Myometrial cell (primary cell): ENCODE data around the gene NUP50. TPM values are rescaled to one million over a fixed set of nuclear protein-coding genes. Genes with fewer than 3 reads are reported as not detected.

ENCODE experiments used
- total RNA-seq: library from RNA; depleted of rRNA; stranded (reverse); fragments of >200 nt; gene quantifications from 2 replicates; pipeline ENCODE4 v1.2.3, GENCODE V29; 2015

The NUP50 gene, protein sequence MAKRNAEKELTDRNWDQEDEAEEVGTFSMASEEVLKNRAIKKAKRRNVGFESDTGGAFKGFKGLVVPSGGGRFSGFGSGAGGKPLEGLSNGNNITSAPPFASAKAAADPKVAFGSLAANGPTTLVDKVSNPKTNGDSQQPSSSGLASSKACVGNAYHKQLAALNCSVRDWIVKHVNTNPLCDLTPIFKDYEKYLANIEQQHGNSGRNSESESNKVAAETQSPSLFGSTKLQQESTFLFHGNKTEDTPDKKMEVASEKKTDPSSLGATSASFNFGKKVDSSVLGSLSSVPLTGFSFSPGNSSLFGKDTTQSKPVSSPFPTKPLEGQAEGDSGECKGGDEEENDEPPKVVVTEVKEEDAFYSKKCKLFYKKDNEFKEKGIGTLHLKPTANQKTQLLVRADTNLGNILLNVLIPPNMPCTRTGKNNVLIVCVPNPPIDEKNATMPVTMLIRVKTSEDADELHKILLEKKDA
- 25.4 and 94.8 TPM in 2 replicates for total RNA-seq

DNA sequence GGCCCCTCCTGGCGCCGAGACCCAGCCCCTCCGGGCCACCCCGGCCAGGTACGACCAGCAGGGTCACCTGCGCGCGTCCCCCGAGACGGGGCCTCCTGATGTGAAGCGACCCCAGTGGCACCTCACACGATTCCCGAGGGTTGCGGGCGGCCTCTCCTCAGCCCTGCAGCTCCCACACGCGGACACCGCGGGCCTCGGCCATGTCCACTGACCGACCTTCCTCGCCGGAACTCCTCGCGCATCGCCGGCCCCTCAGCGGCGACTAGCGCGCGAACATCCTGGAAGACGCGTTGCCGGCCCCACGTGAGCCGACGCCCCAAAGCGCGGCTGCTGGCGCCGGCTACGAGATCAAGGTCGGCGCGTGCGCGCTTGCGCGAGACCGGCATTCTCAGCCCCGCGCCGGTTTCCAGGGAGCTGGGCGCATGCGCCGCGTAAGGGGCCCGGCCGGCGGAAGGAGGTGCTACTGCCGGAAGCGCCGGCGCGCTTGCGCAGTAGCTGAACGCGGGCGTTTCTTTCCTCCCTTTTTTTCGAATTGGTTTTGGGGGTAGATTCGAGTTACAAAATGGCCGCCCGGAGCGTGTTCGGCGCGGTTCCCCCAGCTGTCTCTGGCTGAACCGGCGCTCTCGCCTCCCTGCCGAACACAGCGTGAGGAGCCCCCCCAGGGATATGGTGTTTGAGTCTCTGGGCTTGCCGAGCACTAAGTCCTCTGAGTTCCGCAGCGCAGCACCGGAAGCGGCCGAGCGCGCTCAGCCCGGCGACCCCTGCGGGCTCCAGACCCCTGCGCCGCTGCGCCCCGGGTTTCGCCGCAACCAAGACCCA is at the start of gene NUP50:
TSS of gene NUP50 (plus strand) at position 475 of the 819 bp plus-strand sequence. CDS start 4,253 bp downstream, outside the sequence.

Other genes with a start within 250 kb of the NUP50 start
- gene PHF21B, start 153.9 kb upstream of the NUP50 start, total RNA-seq, result not detected in 2 replicates
- 28.8 and 45.5 TPM in 2 replicates for gene KIAA0930, start 77.0 kb downstream of the NUP50 start, total RNA-seq
- gene UPK3A, start 121.0 kb downstream of the NUP50 start, total RNA-seq, result not detected in 2 replicates
- gene FAM118A, start 146.0 kb downstream of the NUP50 start, total RNA-seq, result 11.5 and 14.0 TPM in 2 replicates
- gene SMC1B, start 249.7 kb downstream of the NUP50 start, total RNA-seq, result not detected in 2 replicates
- 0.71 and 1.2 TPM in 2 replicates for gene RIBC2, start 249.8 kb downstream of the NUP50 start, total RNA-seq